HepG2 (cell line): Measurements from ENCODE around the gene ACTG2. TPM values are rescaled to one million over a fixed set of nuclear protein-coding genes. Genes with fewer than 3 reads are reported as not detected.

ENCODE experiments used
- AHR ChIP-seq: IDR thresholded peaks from 2 replicates; pipeline ENCODE4 v1.6.1; 2018; ENCODE audit warnings: missing genetic modification reagents, missing compliant biosample characterization
- CENPBD1 ChIP-seq: sonication (generic); formaldehyde crosslinking; IDR thresholded peaks from 2 replicates; pipeline ENCODE4 v1.8.0; 2022; ENCODE audit warnings: missing genetic modification reagents, low read depth, mild to moderate bottlenecking, borderline replicate concordance
- FOXA1 ChIP-seq, 2 experiments: fragments of 450-650 bp in 1 of 2; sonication (generic) in 1 of 2; formaldehyde crosslinking in 1 of 2; IDR thresholded peaks; 2 replicates each; pipeline versions ENCODE4 v1.4.0 to v1.6.1; 2016 to 2020; ENCODE audit warnings: missing genetic modification reagents in 1 of 2
- GFI1 ChIP-seq: sonication (generic); formaldehyde crosslinking; IDR thresholded peaks from 2 replicates; pipeline ENCODE4 v1.5.0; 2020; ENCODE audit warnings: missing genetic modification reagents, mild to moderate bottlenecking, borderline replicate concordance
- HNRNPH1 ChIP-seq: fragments of 200-400 bp; formaldehyde crosslinking; optimal IDR thresholded peaks from 2 replicates; pipeline ENCODE3; 2017; ENCODE audit warnings: mild to moderate bottlenecking, low read depth, low read length
- HOXA9 ChIP-seq: sonication (generic); formaldehyde crosslinking; IDR thresholded peaks from 2 replicates; pipeline ENCODE4 v1.8.1; 2022; ENCODE audit warnings: missing genetic modification reagents, mild to moderate bottlenecking, moderate library complexity, borderline replicate concordance
- KDM2A ChIP-seq: sonication (generic); formaldehyde crosslinking; IDR thresholded peaks from 2 replicates; pipeline ENCODE4 v1.4.0; 2020; ENCODE audit warnings: low read depth, missing genetic modification reagents, borderline replicate concordance
- NAIF1 ChIP-seq: sonication (generic); formaldehyde crosslinking; IDR thresholded peaks from 2 replicates; pipeline ENCODE4 v1.5.0; 2020; ENCODE audit warnings: mild to moderate bottlenecking, missing genetic modification reagents, borderline replicate concordance
- NFE2 ChIP-seq: sonication (generic); formaldehyde crosslinking; IDR thresholded peaks from 2 replicates; pipeline ENCODE4 v1.4.0; 2020; ENCODE audit warnings: missing genetic modification reagents
- NR2C2 ChIP-seq: sonication (generic); formaldehyde crosslinking; IDR thresholded peaks from 2 replicates; pipeline ENCODE4 v1.4.0; 2020; ENCODE audit warnings: missing genetic modification reagents, mild to moderate bottlenecking, moderate library complexity, borderline replicate concordance
- POLR2AphosphoS5 ChIP-seq: IDR thresholded peaks from 2 replicates; pipeline ENCODE4 v1.6.1; 2012; ENCODE audit warnings: low read depth, low read length
- REPIN1 ChIP-seq: sonication (generic); formaldehyde crosslinking; IDR thresholded peaks from 2 replicates; pipeline ENCODE4 v1.8.0; 2022; ENCODE audit warnings: missing genetic modification reagents, low read depth, mild to moderate bottlenecking, borderline replicate concordance
- SMYD3 ChIP-seq: sonication (generic); formaldehyde crosslinking; IDR thresholded peaks from 2 replicates; pipeline ENCODE4 v1.8.1; 2023; ENCODE audit warnings: mild to moderate bottlenecking, missing genetic modification reagents
- SOX13 ChIP-seq, 3 experiments: fragments of 450-650 bp in 1 of 3; sonication (generic) in 1 of 3; formaldehyde crosslinking in 1 of 3; IDR thresholded peaks in 2 of 3; conservative IDR thresholded peaks in 1 of 3; 2 replicates each; pipeline versions ENCODE4 v1.5.0 to v1.6.1; 2016 to 2020; ENCODE audit warnings: antibody characterized with exemption in 1 of 3, mild to moderate bottlenecking in 1 of 3, missing compliant biosample characterization in 1 of 3, missing genetic modification reagents in 1 of 3, moderate library complexity in 1 of 3
- TBL1XR1 ChIP-seq: fragments of 150-350 bp; IDR thresholded peaks from 2 replicates; pipeline ENCODE4 v1.6.1; 2014; ENCODE audit warnings: borderline replicate concordance, low read length; ENCODE audit not compliant: partially characterized antibody
- ZBTB49 ChIP-seq: sonication (generic); formaldehyde crosslinking; IDR thresholded peaks from 2 replicates; pipeline ENCODE4 v1.4.0; 2020; ENCODE audit warnings: missing genetic modification reagents, borderline replicate concordance
- ZNF256 ChIP-seq: sonication (generic); formaldehyde crosslinking; conservative IDR thresholded peaks from 2 replicates; pipeline ENCODE4 v1.4.0; 2020; ENCODE audit warnings: missing genetic modification reagents
- ZNF382 ChIP-seq: sonication (generic); formaldehyde crosslinking; IDR thresholded peaks from 2 replicates; pipeline ENCODE4 v1.5.0; 2020; ENCODE audit warnings: missing genetic modification reagents, mild to moderate bottlenecking, borderline replicate concordance
- ZNF629 ChIP-seq: sonication (generic); formaldehyde crosslinking; conservative IDR thresholded peaks from 2 replicates; pipeline ENCODE4 v1.5.0; 2020; ENCODE audit warnings: missing genetic modification reagents
- ZNF766 ChIP-seq: sonication (generic); formaldehyde crosslinking; IDR thresholded peaks from 2 replicates; pipeline ENCODE4 v1.5.0; 2020; ENCODE audit warnings: missing genetic modification reagents, borderline replicate concordance
- ZNF770 ChIP-seq: sonication (generic); formaldehyde crosslinking; IDR thresholded peaks from 2 replicates; pipeline ENCODE4 v1.5.0; 2020; ENCODE audit warnings: mild to moderate bottlenecking, missing genetic modification reagents
- polyA plus RNA-seq, 8 experiments: library from polyadenylated mRNA; depleted of rRNA in 3 of 8; stranded (reverse) in 7 of 8; unstranded in 1 of 8; fragments of >200 nt; fragmentation: Illumina TruSeq in 4 of 8; extraction: Trizol in 4 of 8; gene quantifications; 2 replicates each; pipeline versions ENCODE4 v1.2.1 to v1.2.3, GENCODE V29; 2011 to 2016; ENCODE audit warnings: low read depth in 4 of 8, missing spikeins in 1 of 8, mixed read lengths in 1 of 8; ENCODE audit not compliant: insufficient read depth in 1 of 8
- total RNA-seq, 5 experiments: library from RNA; depleted of rRNA; stranded (reverse); fragments of >200 nt; fragmentation: Illumina TruSeq; extraction: Trizol; gene quantifications; 2 replicates each; pipeline ENCODE4 v1.2.3, GENCODE V29; 2016; ENCODE audit warnings: low read depth in 1 of 5

The ACTG2 gene
- total and polyA plus RNA-seq, 2 of the 13 experiments (the other 11 are each of a cell fraction or from before 2014, with no cell fraction given) = 0.13 TPM; not detected in 1

DNA sequence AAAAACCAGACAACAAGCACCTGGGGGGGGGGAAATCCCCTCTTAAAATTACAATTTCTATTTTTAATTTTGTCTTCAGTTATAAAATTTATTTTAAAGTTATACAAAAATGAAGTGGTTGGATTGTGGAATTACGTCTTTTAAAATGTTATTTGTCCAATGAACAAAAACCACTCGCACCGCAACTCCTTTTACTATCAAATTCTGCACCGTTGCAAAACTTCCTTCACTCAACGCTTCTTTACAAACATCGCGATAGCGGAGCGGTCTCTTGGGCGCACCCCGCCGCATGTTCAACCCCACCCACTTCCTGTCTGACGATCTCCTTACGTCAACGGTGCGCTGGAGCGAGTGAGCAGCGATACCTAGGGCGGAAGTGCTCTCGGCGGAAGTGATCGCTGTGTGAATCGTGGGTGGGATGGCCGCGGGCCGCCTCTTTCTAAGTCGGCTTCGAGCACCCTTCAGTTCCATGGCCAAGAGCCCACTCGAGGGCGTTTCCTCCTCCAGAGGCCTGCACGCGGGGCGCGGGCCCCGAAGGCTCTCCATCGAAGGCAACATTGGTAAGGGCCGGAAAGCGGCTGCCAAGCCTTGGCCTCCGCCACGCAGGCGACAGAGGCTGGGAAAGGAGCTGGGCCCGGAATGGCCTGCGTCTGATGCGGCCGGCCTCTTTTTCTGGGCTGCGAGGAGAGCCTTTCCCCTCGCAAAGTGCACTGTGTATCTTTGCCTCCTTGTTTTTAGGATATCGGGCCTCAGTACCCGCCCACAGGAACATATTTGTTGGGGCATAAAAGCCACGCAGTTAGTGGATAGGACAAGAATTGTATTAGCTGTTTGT lies 33.9 kb downstream of the ACTG2 start, which contains the start of gene DGUOK (continued):
- TF ChIP-seq ZNF770 (CRISPR knock-in tag) = peak; percentile 94
- peak; percentile 96 for TF ChIP-seq NR2C2 (CRISPR knock-in tag)
- TF ChIP-seq ZNF629 (CRISPR knock-in tag) = no peak
- no peak for TF ChIP-seq ZNF382 (CRISPR knock-in tag)
- peak; percentile 76; the same call in 1 of the 2 replicates for TF ChIP-seq SMYD3 (CRISPR knock-in tag)
- peak; percentile 55; the same call in 1 of the 2 replicates for TF ChIP-seq ZBTB49 (CRISPR knock-in tag)
- peak; percentile 54; the same call in 1 of the 2 replicates for TF ChIP-seq HOXA9 (CRISPR knock-in tag)
- peak; percentile 87 for TF ChIP-seq ZNF256 (CRISPR knock-in tag)
- TF ChIP-seq CENPBD1 (CRISPR knock-in tag) = peak; percentile 92; the same call in 1 of the 2 replicates
- peak; percentile 94 for TF ChIP-seq REPIN1 (CRISPR knock-in tag)
- TF ChIP-seq KDM2A = peak; percentile 95
- peak; percentile 96 for TF ChIP-seq POLR2AphosphoS5
- no peak for TF ChIP-seq FOXA1 (IDR thresholded peaks at IDR 0.05)
- peak; percentile 64 for TF ChIP-seq FOXA1 (CRISPR knock-in tag; IDR thresholded peaks at IDR 0.05)
- peak; percentile 89 for TF ChIP-seq AHR
- TF ChIP-seq ZNF766 (CRISPR knock-in tag) = peak; percentile 69; the same call in 1 of the 2 replicates
- no peak for TF ChIP-seq HNRNPH1
- peak; percentile 86 for TF ChIP-seq GFI1
- TF ChIP-seq NAIF1 (CRISPR knock-in tag) = peak; percentile 95
- no peak for TF ChIP-seq SOX13 (IDR thresholded peaks at IDR 0.05)
- TF ChIP-seq SOX13 (CRISPR knock-in tag; conservative IDR thresholded peaks at IDR 0.05 in 1 of 2, IDR thresholded peaks at IDR 0.05 in 1 of 2) = peak in 1 of 2 experiments; percentile 59; a peak in 2 of 4 replicates
- no peak for TF ChIP-seq NFE2 (CRISPR knock-in tag)
- TF ChIP-seq TBL1XR1 = peak; percentile 16
